Bronchial epithelial cell (primary cell): ENCODE data around the gene TTC31. TPM values are rescaled to one million over a fixed set of nuclear protein-coding genes. Genes with fewer than 3 reads are reported as not detected.
A peak's percentile ranks its signal among the peaks of the same experiment; 100 is the strongest.

Experiments used
- DNase-seq: peaks from one replicate; pipeline ENCODE4 v3.0.0-alpha.2; 2010; ENCODE audit warnings: low read depth
- FAIRE-seq: peaks from 2 replicates; lab custom pipeline; 2011; peaks lifted over from hg19 to GRCh38; lab: Jason Lieb, UNC
- H3K27me3 ChIP-seq: 2 replicates; pipeline ENCODE4 v1.5.1; 2011; ENCODE audit warnings: low read length; ENCODE audit not compliant: control insufficient read depth, insufficient read depth
- H3K36me3 ChIP-seq: 2 replicates; pipeline ENCODE4 v1.5.1; 2011; ENCODE audit warnings: low read length; ENCODE audit not compliant: control insufficient read depth, insufficient read depth
- H3K4me3 ChIP-seq: 2 replicates; pipeline ENCODE4 v1.5.1; 2011; ENCODE audit warnings: mild to moderate bottlenecking, low read depth, low read length, control low read depth
- CTCF ChIP-seq: IDR thresholded peaks from 2 replicates; pipeline ENCODE4 v1.5.1; 2011; ENCODE audit warnings: mild to moderate bottlenecking, moderate library complexity, low read length, control low read depth, inconsistent platforms; ENCODE audit not compliant: insufficient read depth, severe bottlenecking
- total RNA-seq: library from RNA; depleted of rRNA; stranded (reverse); fragments of >200 nt; gene quantifications from 2 replicates; pipeline ENCODE4 v1.2.1, GENCODE V29; 2014

TTC31 gene
- total RNA-seq, 1 donor from 2014 or later, result 5.8 TPM

GRCh38 chr2:74491648-74492544, 9.0 kb downstream of the TTC31 start:
- FAIRE-seq (no peak), DNase-seq (no peak)
- no peak for TF ChIP-seq CTCF
- no peak overlapping the region for H3K4me3 ChIP-seq
- H3K36me3 ChIP-seq, result peaks cover 14% of the 10 kb centered on the region
- H3K27me3 ChIP-seq, result no peaks in the 10 kb centered on the region

- Histone ChIP-seq H3K36me3 (peaks cover 14% of the 10 kb centered on the region), H3K27me3 (peaks cover under 1% of the 10 kb centered on the region), H3K4me3 (no peak overlapping the region)
- no peak for DNase-seq
- TF ChIP-seq CTCF, result no peak
- no peak for FAIRE-seq
These were observed 10.7 kb downstream of the TTC31 start for GRCh38 chr2:74493546-74493945.

- no peak for TF ChIP-seq CTCF
- H3K4me3 ChIP-seq, result no peak overlapping the region
- H3K27me3 ChIP-seq, result peaks cover 9% of the 10 kb centered on the region
- FAIRE-seq, result no peak
- no peak for DNase-seq
- H3K36me3 ChIP-seq, result peaks cover 14% of the 10 kb centered on the region
These were observed 12.6 kb downstream of the TTC31 start for GRCh38 chr2:74495440-74495839.

- TF ChIP-seq CTCF, result no peak
- DNase-seq (no peak), FAIRE-seq (no peak)
- Histone ChIP-seq H3K36me3 (peaks cover 1% of the 10 kb centered on the region), H3K27me3 (peaks cover 9% of the 10 kb centered on the region), H3K4me3 (no peak overlapping the region)
These were observed 14.3 kb downstream of the TTC31 start for GRCh38 chr2:74496997-74497776.

DNA sequence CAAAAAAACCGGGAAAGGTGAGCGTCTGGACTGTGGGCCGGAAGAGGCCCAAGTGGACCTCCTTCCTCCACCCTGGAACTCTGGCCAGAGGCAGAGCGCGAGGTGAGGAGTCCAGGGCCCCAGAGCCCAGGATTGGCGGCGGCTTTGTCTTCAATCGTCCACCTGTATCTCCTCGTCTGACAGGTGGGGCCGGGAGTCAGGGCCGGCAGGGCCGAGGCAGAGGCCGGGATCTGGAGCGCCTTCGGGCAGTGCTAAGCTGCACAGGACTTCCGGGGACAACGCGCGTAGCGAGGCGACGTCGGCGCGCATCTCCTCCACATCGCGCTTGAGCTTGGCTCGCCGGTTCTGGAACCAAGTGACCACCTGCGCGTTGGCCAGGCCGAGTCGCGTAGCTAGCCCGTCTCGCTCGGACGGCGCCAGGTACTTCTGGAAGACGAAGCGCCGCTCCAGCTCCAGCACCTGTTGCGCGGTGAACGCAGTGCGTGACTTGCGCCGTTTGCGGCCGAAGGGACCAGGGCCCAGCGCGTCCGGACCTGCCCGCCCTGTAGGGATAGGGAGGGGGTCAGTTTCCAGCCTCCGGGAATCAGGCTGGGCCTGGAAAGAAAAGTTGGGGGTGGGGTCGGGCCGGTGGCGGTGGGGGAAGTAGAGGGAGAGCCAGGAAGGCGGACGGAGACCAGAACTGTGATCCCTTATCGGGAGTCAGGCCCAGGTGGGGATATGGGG, 15.1 kb downstream of the TTC31 start:
- FAIRE-seq (no peak), DNase-seq (no peak)
- peaks cover 9% of the 10 kb centered on the region for H3K27me3 ChIP-seq
- peak overlapping the region; percentile 33 for H3K4me3 ChIP-seq
- H3K36me3 ChIP-seq, result peaks cover 1% of the 10 kb centered on the region
- TF ChIP-seq CTCF, result no peak
